ENCODE measurements around the gene SOCS2. TPM values are rescaled to one million over a fixed set of nuclear protein-coding genes. Genes with fewer than 3 reads are reported as not detected.

Gene SOCS2
- total and polyA plus RNA-seq, 2 donors (not counting 3 experiments of a cell fraction or from before 2014, with no cell fraction given), result 2.4 to 5.6 TPM

- intact Hi-C loops (cut with micrococcal nuclease), result no loop called here
- Histone ChIP-seq H3K79me2 (ENCODE audit: control insufficient read depth, insufficient read depth, low read length) (no peaks in the 10 kb centered on the region), H3K9me1 (replicated peaks; ENCODE audit: control insufficient read depth, extremely low read depth, insufficient read depth, low read length) (no peaks in the 10 kb centered on the region), H3K4me3 (replicated peaks in 1 of 3; ENCODE audit: insufficient read depth in 1 of 3, low read depth in 1 of 3, low read length in 3 of 3) (no peak overlapping the region), H2AFZ (ENCODE audit: low read depth, low read length) (no peak overlapping the region), H3K4me1 (ENCODE audit: control insufficient read depth, extremely low read depth, insufficient read depth, low read length) (no peaks in the 10 kb centered on the region), H3K36me3 (ENCODE audit: control insufficient read depth in 2 of 2, extremely low read depth in 1 of 2, insufficient read depth in 2 of 2, low read length in 2 of 2) (no peaks in the 10 kb centered on the region), H3K4me2 (ENCODE audit: insufficient read depth, low read length) (no peak overlapping the region), H3K27me3 (ENCODE audit: control insufficient read depth in 2 of 2, insufficient read depth in 2 of 2, low read length in 2 of 2) (peaks cover 24 to 35% of the 10 kb centered on the region in 2 experiments), H3K9me3 (replicated peaks; ENCODE audit: control insufficient read depth, insufficient read depth, low read length) (no peaks in the 10 kb centered on the region), H3K27ac (ENCODE audit: insufficient read depth, low read depth, low read length) (no peak overlapping the region), H4K20me1 (replicated peaks; ENCODE audit: control insufficient read depth, extremely low read depth, insufficient read depth, low read length) (no peaks in the 10 kb centered on the region), H3K9ac (replicated peaks; ENCODE audit: extremely low read depth, insufficient read depth, low read length) (no peak overlapping the region)
- no peak for DNase-seq (ENCODE audit: low read depth, low spot score)
- TF ChIP-seq EZH2 (IDR thresholded peaks at IDR 0.05; ENCODE audit: borderline replicate concordance, low read depth, low read length, severe bottlenecking) (no peak), MAX (IDR thresholded peaks at IDR 0.05; ENCODE audit: insufficient read depth, insufficient read length) (no peak), MYC (IDR thresholded peaks at IDR 0.05; ENCODE audit: low read depth, low read length) (no peak), FOS (IDR thresholded peaks at IDR 0.05; ENCODE audit: borderline replicate concordance, insufficient read depth, low read length) (no peak)
- ChIA-PET CTCF (interaction anchor here (1.0 kb wide), 1 partner anchor 10 kb away, joined by 3 read pairs; no protein-coding TSS in a partner anchor), POLR2A (no interaction called here)
- no peak for FAIRE-seq
- dilution Hi-C loops (cut with MboI; ENCODE audit: extremely low pct_ligation_motif_present, low sequenced_read_pairs), result no loop called here
- BruUV-seq (replicated peaks), result no TSS peak
Observed at GRCh38 chr12:93583627-93584392, 11.3 kb downstream of the SOCS2 start.

DNA sequence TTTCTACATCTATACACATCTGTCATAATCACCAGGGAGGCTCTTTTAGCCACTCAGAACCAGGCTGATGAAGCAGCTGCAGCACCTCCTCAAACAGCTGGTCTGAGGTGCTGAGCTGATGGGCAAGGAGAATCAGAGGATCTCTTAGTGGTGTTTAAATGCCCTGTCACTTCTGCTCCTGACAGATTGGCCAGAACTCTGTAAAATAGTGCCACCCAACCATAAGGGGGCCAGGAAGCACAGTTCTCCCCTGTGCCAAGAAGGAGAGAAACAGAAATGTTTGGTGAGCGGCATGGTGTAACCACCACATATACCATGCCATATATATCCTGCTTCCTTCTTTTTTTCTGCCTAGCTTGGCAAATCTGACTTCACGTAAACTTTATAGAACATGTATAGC is 12.8 kb downstream of the SOCS2 start:
- FAIRE-seq, result no peak

More for the DNA sequence above, 12.8 kb downstream of the SOCS2 start:
- BruUV-seq (replicated peaks), result no TSS peak
- no peak for DNase-seq (ENCODE audit: low read depth, low spot score)
- Histone ChIP-seq H3K4me1 (ENCODE audit: control insufficient read depth, extremely low read depth, insufficient read depth, low read length) (no peaks in the 10 kb centered on the region), H3K27ac (ENCODE audit: insufficient read depth, low read depth, low read length) (no peak overlapping the region), H3K4me3 (replicated peaks in 1 of 3; ENCODE audit: insufficient read depth in 1 of 3, low read depth in 1 of 3, low read length in 3 of 3) (no peak overlapping the region), H3K9me3 (replicated peaks; ENCODE audit: control insufficient read depth, insufficient read depth, low read length) (no peaks in the 10 kb centered on the region), H3K9ac (replicated peaks; ENCODE audit: extremely low read depth, insufficient read depth, low read length) (no peak overlapping the region), H3K79me2 (ENCODE audit: control insufficient read depth, insufficient read depth, low read length) (no peaks in the 10 kb centered on the region), H3K27me3 (ENCODE audit: control insufficient read depth in 2 of 2, insufficient read depth in 2 of 2, low read length in 2 of 2) (peaks cover 22 to 29% of the 10 kb centered on the region in 2 experiments), H3K9me1 (replicated peaks; ENCODE audit: control insufficient read depth, extremely low read depth, insufficient read depth, low read length) (no peaks in the 10 kb centered on the region), H2AFZ (ENCODE audit: low read depth, low read length) (no peak overlapping the region), H4K20me1 (replicated peaks; ENCODE audit: control insufficient read depth, extremely low read depth, insufficient read depth, low read length) (no peaks in the 10 kb centered on the region), H3K36me3 (ENCODE audit: control insufficient read depth in 2 of 2, extremely low read depth in 1 of 2, insufficient read depth in 2 of 2, low read length in 2 of 2) (no peaks in the 10 kb centered on the region), H3K4me2 (ENCODE audit: insufficient read depth, low read length) (no peak overlapping the region)
- dilution Hi-C loops (cut with MboI; ENCODE audit: extremely low pct_ligation_motif_present, low sequenced_read_pairs) (no loop called here), intact Hi-C loops (cut with micrococcal nuclease) (no loop called here)
- CTCF ChIA-PET, result no interaction called here
- POLR2A ChIA-PET, result interaction anchor here (0.6 kb wide), 1 partner anchor 72 kb away, joined by 3 read pairs; no protein-coding TSS in a partner anchor
- no peak for TF ChIP-seq POLR2A (IDR thresholded peaks at IDR 0.05; ENCODE audit: low read depth, low read length)
- TF ChIP-seq MYC (IDR thresholded peaks at IDR 0.05; ENCODE audit: low read depth, low read length), result no peak
- TF ChIP-seq EZH2 (IDR thresholded peaks at IDR 0.05; ENCODE audit: borderline replicate concordance, low read depth, low read length, severe bottlenecking), result no peak
- TF ChIP-seq CTCF (IDR thresholded peaks at IDR 0.05; ENCODE audit: extremely low read depth in 1 of 2, insufficient read depth in 1 of 2, low read depth in 1 of 2, low read length in 2 of 2), result no peak
- TF ChIP-seq MAX (IDR thresholded peaks at IDR 0.05; ENCODE audit: insufficient read depth, insufficient read length), result no peak

All from endothelial cell of umbilical vein (primary cell).